ENCODE data around the gene ARAP1. TPM values are rescaled to one million over a fixed set of nuclear protein-coding genes. Genes with fewer than 3 reads are reported as not detected.
A peak's percentile ranks its signal among the peaks of the same experiment; 100 is the strongest.

ARAP1 gene
- polyA plus RNA-seq, 1 donor (not counting 4 experiments of a cell fraction or from before 2014, with no cell fraction given), result 32.8 TPM

DNA sequence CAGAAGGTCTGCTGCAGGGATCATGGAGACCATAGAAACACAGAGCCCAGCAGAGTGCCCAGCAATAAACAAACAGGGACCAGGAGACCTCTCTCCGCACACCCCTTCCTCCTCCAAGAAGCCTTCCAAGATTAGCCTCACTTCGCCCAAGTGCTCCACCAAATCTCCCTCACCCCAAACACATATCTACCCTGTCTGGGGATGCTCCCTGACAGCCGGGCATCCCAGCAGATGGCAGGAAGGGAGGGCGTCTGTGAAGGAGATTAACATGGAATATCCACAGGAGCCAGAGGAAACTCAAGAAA, 26.5 kb downstream of the ARAP1 start:
- peaks cover 3% of the 10 kb centered on the region in 2 experiments for H3K36me3 ChIP-seq (ENCODE audit: control insufficient read depth in 2 of 2, extremely low read depth in 1 of 2, insufficient read depth in 2 of 2, low read length in 2 of 2)
- FAIRE-seq (no peak), DNase-seq (ENCODE audit: low read depth, low spot score) (no peak)
- H3K4me3 ChIP-seq (ENCODE audit: control insufficient read depth in 2 of 3, extremely low read depth in 1 of 3, insufficient read depth in 2 of 3, low read depth in 1 of 3, low read length in 3 of 3), result no peak overlapping the region
- H3K27ac ChIP-seq (ENCODE audit: control insufficient read depth, insufficient read depth, low read length), result no peak overlapping the region
- no peaks in the 10 kb centered on the region for H4K20me1 ChIP-seq (ENCODE audit: control insufficient read depth, extremely low read depth, insufficient read depth, low read length)
- no peaks in the 10 kb centered on the region for H3K27me3 ChIP-seq (ENCODE audit: control insufficient read depth, extremely low read depth, insufficient read depth, low read length)
- H3K9me3 ChIP-seq (ENCODE audit: control insufficient read depth, low read depth, low read length), result no peaks in the 10 kb centered on the region
- H3K4me1 ChIP-seq (ENCODE audit: control insufficient read depth, extremely low read depth, insufficient read depth, low read length), result peaks cover 42% of the 10 kb centered on the region
- no peak overlapping the region for H3K9ac ChIP-seq (ENCODE audit: control insufficient read depth, extremely low read depth, insufficient read depth, low read length)
- H2AFZ ChIP-seq (ENCODE audit: control insufficient read depth, low read length), result no peak overlapping the region
- H3K4me2 ChIP-seq (ENCODE audit: control insufficient read depth, extremely low read depth, insufficient read depth, low read depth, low read length), result no peak overlapping the region
- no peaks in the 10 kb centered on the region for H3K9me1 ChIP-seq (ENCODE audit: control insufficient read depth, extremely low read depth, insufficient read depth, low read length)
- peaks cover 32% of the 10 kb centered on the region for H3K79me2 ChIP-seq (ENCODE audit: control insufficient read depth, insufficient read depth, low read length)
- dilution Hi-C loops (cut with MboI; ENCODE audit: extremely low pct_ligation_motif_present, low sequenced_read_pairs), result no loop called here
- no peak for TF ChIP-seq EZH2 (IDR thresholded peaks at IDR 0.05; ENCODE audit: low read length)
- TF ChIP-seq, protein P1, sequence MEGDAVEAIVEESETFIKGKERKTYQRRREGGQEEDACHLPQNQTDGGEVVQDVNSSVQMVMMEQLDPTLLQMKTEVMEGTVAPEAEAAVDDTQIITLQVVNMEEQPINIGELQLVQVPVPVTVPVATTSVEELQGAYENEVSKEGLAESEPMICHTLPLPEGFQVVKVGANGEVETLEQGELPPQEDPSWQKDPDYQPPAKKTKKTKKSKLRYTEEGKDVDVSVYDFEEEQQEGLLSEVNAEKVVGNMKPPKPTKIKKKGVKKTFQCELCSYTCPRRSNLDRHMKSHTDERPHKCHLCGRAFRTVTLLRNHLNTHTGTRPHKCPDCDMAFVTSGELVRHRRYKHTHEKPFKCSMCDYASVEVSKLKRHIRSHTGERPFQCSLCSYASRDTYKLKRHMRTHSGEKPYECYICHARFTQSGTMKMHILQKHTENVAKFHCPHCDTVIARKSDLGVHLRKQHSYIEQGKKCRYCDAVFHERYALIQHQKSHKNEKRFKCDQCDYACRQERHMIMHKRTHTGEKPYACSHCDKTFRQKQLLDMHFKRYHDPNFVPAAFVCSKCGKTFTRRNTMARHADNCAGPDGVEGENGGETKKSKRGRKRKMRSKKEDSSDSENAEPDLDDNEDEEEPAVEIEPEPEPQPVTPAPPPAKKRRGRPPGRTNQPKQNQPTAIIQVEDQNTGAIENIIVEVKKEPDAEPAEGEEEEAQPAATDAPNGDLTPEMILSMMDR (optimal IDR thresholded peaks at IDR 0.05 in 1 of 3, IDR thresholded peaks at IDR 0.05 in 1 of 3, conservative IDR thresholded peaks at IDR 0.05 in 1 of 3; ENCODE audit: extremely low read depth in 1 of 3, insufficient read depth in 2 of 3, low read length in 3 of 3), result no peak

DNA sequence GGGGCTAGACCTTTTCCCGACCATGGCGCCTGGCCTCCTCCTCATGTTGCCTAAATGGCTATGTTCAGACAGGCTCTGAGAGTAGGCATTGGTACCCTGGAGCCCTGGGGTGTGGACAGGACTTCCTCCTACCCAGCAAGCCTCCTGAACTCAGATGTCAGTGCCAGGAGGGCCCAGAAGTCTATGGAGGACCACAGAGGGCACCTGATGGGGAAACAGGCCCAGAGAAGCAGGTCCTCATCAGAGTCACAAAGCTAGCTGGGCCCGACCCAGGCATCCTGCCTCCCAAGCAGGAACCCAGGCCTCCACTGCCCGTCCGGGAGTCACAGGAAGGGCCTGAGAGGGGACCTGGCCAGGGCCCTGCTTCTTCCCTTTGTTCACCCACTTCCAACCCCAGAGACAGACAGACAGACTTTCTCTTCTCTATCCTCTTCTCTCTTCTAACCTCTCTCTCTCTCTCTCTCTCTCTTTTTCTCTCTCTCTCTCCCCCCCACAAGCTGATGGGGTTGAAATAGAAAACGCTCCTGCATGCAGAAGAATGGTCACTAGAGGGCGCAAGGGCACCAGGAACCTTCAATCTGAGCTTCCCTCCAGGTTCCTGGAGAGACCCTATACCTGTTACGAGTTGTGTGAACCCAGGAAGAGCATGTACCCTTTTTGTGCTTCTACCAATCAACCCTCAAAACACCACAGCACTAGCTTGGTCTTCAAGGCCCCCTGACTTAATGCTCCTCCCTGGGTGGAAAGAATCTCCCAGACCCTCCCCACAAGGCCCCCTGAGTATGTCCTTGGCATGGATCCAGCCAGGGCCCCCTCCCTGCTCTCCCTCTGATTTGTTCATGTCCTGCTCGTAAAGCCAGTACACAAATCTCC, 27.1 kb downstream of the ARAP1 start:
- Histone ChIP-seq H3K27ac (ENCODE audit: control insufficient read depth, insufficient read depth, low read length) (no peak overlapping the region), H3K79me2 (ENCODE audit: control insufficient read depth, insufficient read depth, low read length) (peaks cover 38% of the 10 kb centered on the region), H3K9me3 (ENCODE audit: control insufficient read depth, low read depth, low read length) (no peaks in the 10 kb centered on the region), H3K9me1 (ENCODE audit: control insufficient read depth, extremely low read depth, insufficient read depth, low read length) (no peaks in the 10 kb centered on the region), H2AFZ (ENCODE audit: control insufficient read depth, low read length) (no peak overlapping the region), H3K9ac (ENCODE audit: control insufficient read depth, extremely low read depth, insufficient read depth, low read length) (no peak overlapping the region), H3K4me2 (ENCODE audit: control insufficient read depth, extremely low read depth, insufficient read depth, low read depth, low read length) (no peak overlapping the region), H3K36me3 (ENCODE audit: control insufficient read depth in 2 of 2, extremely low read depth in 1 of 2, insufficient read depth in 2 of 2, low read length in 2 of 2) (peaks cover 3 to 6% of the 10 kb centered on the region in 2 experiments), H3K27me3 (ENCODE audit: control insufficient read depth, extremely low read depth, insufficient read depth, low read length) (no peaks in the 10 kb centered on the region), H3K4me3 (ENCODE audit: control insufficient read depth in 2 of 3, extremely low read depth in 1 of 3, insufficient read depth in 2 of 3, low read depth in 1 of 3, low read length in 3 of 3) (no peak overlapping the region), H3K4me1 (ENCODE audit: control insufficient read depth, extremely low read depth, insufficient read depth, low read length) (peaks cover 48% of the 10 kb centered on the region), H4K20me1 (ENCODE audit: control insufficient read depth, extremely low read depth, insufficient read depth, low read length) (no peaks in the 10 kb centered on the region)
- FAIRE-seq (peak; percentile 77), DNase-seq (ENCODE audit: low read depth, low spot score) (peak; percentile 35)
- TF ChIP-seq, protein P1 (optimal IDR thresholded peaks at IDR 0.05 in 1 of 3, IDR thresholded peaks at IDR 0.05 in 1 of 3, conservative IDR thresholded peaks at IDR 0.05 in 1 of 3; ENCODE audit: extremely low read depth in 1 of 3, insufficient read depth in 2 of 3, low read length in 3 of 3), result peak in 2 of 3 experiments; percentile 82 to 87
- TF ChIP-seq EZH2 (IDR thresholded peaks at IDR 0.05; ENCODE audit: low read length), result no peak
- dilution Hi-C loops (cut with MboI; ENCODE audit: extremely low pct_ligation_motif_present, low sequenced_read_pairs), result no loop called here
